Sigmoid colon (tissue), 7 donors: ENCODE results near the gene FAM120B. TPM values are rescaled to one million over a fixed set of nuclear protein-coding genes. Genes with fewer than 3 reads are reported as not detected.

Experiments used
- DNase-seq: peaks from one replicate; pipeline ENCODE4 v3.0.0-alpha.2; 2019
- H3K27ac ChIP-seq, 4 donors: fragments of 200-600 bp; sonication (generic); one replicate each; pipeline ENCODE4 v1.5.1; 2016 to 2019; ENCODE audit warnings: mild to moderate bottlenecking in 1 of 4
- H3K27me3 ChIP-seq, 3 donors: fragments of 200-600 bp; sonication (generic); one replicate each; pipeline ENCODE4 v1.5.1; 2019; ENCODE audit warnings: mild to moderate bottlenecking in 1 of 3
- H3K36me3 ChIP-seq, 4 donors: fragments of 200-600 bp; sonication (generic); one replicate each; pipeline ENCODE4 v1.5.1; 2016 to 2019
- H3K4me1 ChIP-seq, 4 donors: fragments of 200-600 bp; sonication (generic); one replicate each; pipeline ENCODE4 v1.5.1; 2017 to 2019
- H3K4me3 ChIP-seq, 4 donors: fragments of 200-600 bp; sonication (generic); one replicate each; pipeline ENCODE4 v1.5.1; 2017 to 2019; ENCODE audit warnings: mild to moderate bottlenecking in 2 of 4, moderate library complexity in 1 of 4
- H3K9me3 ChIP-seq, 4 donors: fragments of 200-600 bp in 3 of 4; sonication (generic) in 3 of 4; one replicate each; pipeline versions ENCODE4 v1.5.1 to v1.6.1; 2013 to 2019
- EP300 ChIP-seq, 4 donors: sonication (generic); formaldehyde crosslinking; IDR thresholded peaks; one replicate each; pipeline ENCODE4 v1.6.1; 2017; ENCODE audit warnings: antibody characterized with exemption in 4 of 4
- POLR2A ChIP-seq, 2 donors: fragments of 450-650 bp; IDR thresholded peaks; one replicate each; pipeline ENCODE4 v1.6.1; 2016; ENCODE audit warnings: antibody characterized with exemption in 2 of 2, mild to moderate bottlenecking in 2 of 2, moderate library complexity in 2 of 2
- POLR2AphosphoS5 ChIP-seq, 4 donors: sonication (generic); formaldehyde crosslinking; IDR thresholded peaks; one replicate each; pipeline ENCODE4 v1.6.1; 2017; ENCODE audit warnings: antibody characterized with exemption in 4 of 4
- WGBS, 2 donors: extraction: QIAGEN DNeasy Blood & Tissue Kit; methylation state at CpG; one replicate each; pipeline ENCODE4 v1.1.7; 2013; 5-methylcytosine and 5-hydroxymethylcytosine counted together
- intact Hi-C: fragments of 100-400 bp; cut with DNase I; formaldehyde crosslinking; loops from one replicate; pipeline ENCODE4 v1.15.1; 2023
- polyA plus RNA-seq, 3 donors: library from polyadenylated mRNA; stranded (reverse); fragments of 200-250 nt; gene quantifications; one replicate each; pipeline ENCODE4 v1.2.3, GENCODE V29; 2013
- total RNA-seq, 4 donors: library from RNA; depleted of rRNA; stranded (reverse); fragments of >200 nt; gene quantifications; one replicate each; pipeline ENCODE4 v1.1.0, GENCODE V29; 2016
- TF ChIP-seq, protein P1 (sequence below), 4 experiments: fragments of 450-650 bp in 3 of 4; fragments of 200-600 bp in 1 of 4; IDR thresholded peaks; one replicate each; pipeline ENCODE4 v1.5.1; 2016 to 2019; ENCODE audit warnings: antibody characterized with exemption in 4 of 4, mild to moderate bottlenecking in 3 of 4, moderate library complexity in 2 of 4
- donor health status: healthy with polysubstance abuse.
- donor health status: Bipolar disorder and iron deficiency.
- donor health status: healthy.

The FAM120B gene
- total and polyA plus RNA-seq, 7 donors: 5.5 to 55.0 (median 29.6) TPM

DNA sequence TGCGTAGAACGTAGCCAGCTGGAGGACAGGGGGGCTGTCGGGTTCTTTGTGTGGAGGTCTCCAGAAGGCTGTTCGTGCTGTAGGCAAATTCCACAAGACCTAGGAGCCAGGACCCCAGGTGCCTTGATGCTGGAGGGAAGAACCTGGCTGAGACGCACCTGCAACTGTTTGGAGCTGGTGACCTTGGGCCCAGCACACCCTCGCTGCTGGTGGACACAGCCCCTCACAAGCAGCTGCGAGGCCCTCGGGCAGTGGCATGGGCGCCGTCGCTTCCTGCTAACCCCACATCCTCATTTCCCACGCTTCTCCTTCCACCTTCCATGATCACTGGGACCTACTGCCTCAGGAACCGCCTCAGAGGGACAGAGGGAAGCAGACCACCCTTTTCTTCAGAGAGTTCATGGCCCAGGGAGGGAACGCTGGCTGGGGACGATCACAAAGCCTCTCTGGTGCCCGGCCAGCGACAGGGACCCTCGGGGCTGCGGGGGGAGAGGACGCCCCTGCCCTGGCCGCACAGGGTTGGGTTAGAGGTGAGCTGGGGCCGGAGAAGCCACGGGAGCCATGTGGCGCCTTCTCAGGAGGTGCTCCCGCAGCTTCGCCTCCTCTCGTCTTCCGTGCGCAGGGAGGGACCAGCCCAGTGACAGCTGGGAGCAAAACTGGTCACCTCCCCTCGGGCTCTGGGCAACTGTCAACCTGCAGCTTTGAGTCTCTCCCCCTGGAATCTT lies 34.1 kb upstream of the FAM120B start:
- WGBS, 2 donors: 83 to 88% methylated on average over 30 of the region's 30 CpGs
- Histone ChIP-seq H3K4me1 (peaks cover 0 to 10% (median 4%) of the 10 kb centered on the region in 4 donors), H3K27me3 (no peaks in the 10 kb centered on the region), H3K4me3 (peak overlapping the region in 3 of 4 donors; percentile 7 to 32 (median 17)), H3K9me3 (no peaks in the 10 kb centered on the region), H3K27ac (no peak overlapping the region), H3K36me3 (no peaks in the 10 kb centered on the region)
- intact Hi-C loops: no loop called here
- TF ChIP-seq, protein P1, sequence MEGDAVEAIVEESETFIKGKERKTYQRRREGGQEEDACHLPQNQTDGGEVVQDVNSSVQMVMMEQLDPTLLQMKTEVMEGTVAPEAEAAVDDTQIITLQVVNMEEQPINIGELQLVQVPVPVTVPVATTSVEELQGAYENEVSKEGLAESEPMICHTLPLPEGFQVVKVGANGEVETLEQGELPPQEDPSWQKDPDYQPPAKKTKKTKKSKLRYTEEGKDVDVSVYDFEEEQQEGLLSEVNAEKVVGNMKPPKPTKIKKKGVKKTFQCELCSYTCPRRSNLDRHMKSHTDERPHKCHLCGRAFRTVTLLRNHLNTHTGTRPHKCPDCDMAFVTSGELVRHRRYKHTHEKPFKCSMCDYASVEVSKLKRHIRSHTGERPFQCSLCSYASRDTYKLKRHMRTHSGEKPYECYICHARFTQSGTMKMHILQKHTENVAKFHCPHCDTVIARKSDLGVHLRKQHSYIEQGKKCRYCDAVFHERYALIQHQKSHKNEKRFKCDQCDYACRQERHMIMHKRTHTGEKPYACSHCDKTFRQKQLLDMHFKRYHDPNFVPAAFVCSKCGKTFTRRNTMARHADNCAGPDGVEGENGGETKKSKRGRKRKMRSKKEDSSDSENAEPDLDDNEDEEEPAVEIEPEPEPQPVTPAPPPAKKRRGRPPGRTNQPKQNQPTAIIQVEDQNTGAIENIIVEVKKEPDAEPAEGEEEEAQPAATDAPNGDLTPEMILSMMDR (IDR thresholded peaks at IDR 0.05): no peak
- TF ChIP-seq POLR2AphosphoS5 (IDR thresholded peaks at IDR 0.05): no peak
- TF ChIP-seq EP300 (IDR thresholded peaks at IDR 0.05): no peak
- TF ChIP-seq POLR2A (IDR thresholded peaks at IDR 0.05): no peak
- DNase-seq: no peak

DNA sequence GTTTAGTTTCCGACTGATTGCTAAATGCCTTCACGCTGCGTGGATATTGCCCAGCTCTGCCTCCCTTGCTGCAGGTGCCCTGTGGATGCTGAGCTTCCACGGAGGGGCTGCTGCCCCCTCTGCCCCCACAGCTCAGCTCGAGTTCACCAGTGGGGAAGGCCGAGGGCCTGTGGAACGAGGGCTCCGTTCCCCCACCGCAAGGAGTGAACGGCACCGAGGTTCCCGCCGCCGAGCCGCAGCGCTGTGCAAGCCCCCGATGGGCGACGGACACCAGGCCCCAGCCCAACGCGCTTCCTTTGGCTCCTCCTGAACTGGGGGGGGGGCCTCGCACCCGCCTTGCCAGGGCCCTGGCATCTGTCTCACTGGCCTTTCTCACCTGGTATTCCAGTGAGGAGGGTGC lies 33.4 kb upstream of the FAM120B start:
- Histone ChIP-seq H3K36me3 (no peaks in the 10 kb centered on the region), H3K27me3 (no peaks in the 10 kb centered on the region), H3K9me3 (no peaks in the 10 kb centered on the region), H3K4me3 (no peak overlapping the region), H3K4me1 (peaks cover 0 to 10% (median 4%) of the 10 kb centered on the region in 4 donors), H3K27ac (no peak overlapping the region)
- TF ChIP-seq, protein P1 (IDR thresholded peaks at IDR 0.05): no peak
- no peak for TF ChIP-seq POLR2A (IDR thresholded peaks at IDR 0.05)
- TF ChIP-seq EP300 (IDR thresholded peaks at IDR 0.05): no peak
- TF ChIP-seq POLR2AphosphoS5 (IDR thresholded peaks at IDR 0.05): no peak
- WGBS, 2 donors: 94 to 96% methylated on average over 23 of the region's 23 CpGs
- DNase-seq: no peak
- intact Hi-C loops: no loop called here

DNA sequence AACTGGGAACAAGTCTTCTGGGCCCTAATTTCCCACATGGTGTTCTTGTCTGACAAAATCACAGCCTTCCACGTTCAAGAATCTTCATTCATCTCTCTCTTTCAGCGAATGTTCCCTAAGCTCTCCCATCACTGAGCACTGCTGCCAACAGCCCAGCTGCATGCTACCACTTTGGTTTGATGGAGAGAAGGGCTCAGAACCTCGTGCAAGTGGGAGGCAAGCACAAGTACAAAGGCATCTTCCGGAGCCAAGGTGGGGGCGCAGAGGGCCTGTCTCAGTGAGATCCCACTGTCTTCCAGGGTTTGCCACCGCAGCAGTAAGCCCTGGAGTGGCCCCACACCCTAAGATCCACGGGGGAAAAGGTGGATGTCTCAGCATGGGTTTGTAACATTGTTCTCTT lies 32.9 kb upstream of the FAM120B start:
- TF ChIP-seq POLR2AphosphoS5 (IDR thresholded peaks at IDR 0.05) (no peak), EP300 (IDR thresholded peaks at IDR 0.05) (no peak), POLR2A (IDR thresholded peaks at IDR 0.05) (no peak)
- TF ChIP-seq, protein P1 (IDR thresholded peaks at IDR 0.05): no peak
- Histone ChIP-seq H3K27me3 (no peaks in the 10 kb centered on the region), H3K4me1 (peaks cover 0 to 10% (median 4%) of the 10 kb centered on the region in 4 donors), H3K36me3 (no peaks in the 10 kb centered on the region), H3K9me3 (no peaks in the 10 kb centered on the region), H3K4me3 (no peak overlapping the region), H3K27ac (no peak overlapping the region)
- intact Hi-C loops: no loop called here
- no peak for DNase-seq
- WGBS, 2 donors: 79% methylated on average over 7 of the region's 7 CpGs

DNA sequence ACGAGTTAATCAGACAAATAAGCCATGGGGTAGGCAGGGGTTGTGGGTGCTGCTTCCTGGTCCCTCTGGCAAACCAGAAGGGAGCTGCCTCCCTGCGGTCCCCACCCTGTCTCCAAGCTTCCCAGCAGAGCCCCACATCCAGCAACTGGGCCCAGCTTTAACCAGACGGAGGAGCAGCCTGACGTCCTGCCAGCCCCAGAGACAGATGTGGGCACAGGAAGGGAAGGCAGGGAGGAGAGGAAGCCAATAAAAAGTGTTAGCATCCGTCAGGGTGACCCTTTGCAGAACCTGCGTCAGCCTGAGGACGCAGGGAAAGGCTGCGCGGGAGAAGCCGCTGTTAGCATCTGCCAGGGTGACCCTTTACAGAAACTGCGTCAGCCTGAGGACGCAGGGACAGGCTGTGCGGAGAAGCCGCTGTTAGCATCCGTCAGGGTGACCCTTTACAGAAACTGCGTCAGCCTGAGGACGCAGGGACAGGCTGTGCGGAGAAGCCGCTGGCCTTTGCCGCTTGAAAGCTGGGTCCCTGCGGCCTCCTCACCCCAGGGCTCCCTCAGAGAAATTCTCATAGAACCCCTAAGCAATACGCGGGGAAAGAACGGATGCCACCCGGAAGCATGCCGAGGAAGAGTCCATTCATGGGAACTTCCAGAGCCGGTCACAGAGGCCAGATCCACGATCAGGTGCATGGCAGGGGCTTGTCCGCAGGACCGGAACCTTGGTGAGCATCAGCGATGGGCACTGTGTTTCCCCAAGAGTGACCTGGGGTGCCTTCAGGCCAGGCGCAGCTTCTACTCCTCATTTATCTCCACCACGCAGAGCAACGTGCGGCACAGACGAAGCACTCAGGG lies 31.6 kb upstream of the FAM120B start:
- no peaks in the 10 kb centered on the region for H3K36me3 ChIP-seq
- TF ChIP-seq POLR2AphosphoS5 (IDR thresholded peaks at IDR 0.05) (no peak), POLR2A (IDR thresholded peaks at IDR 0.05) (no peak), EP300 (IDR thresholded peaks at IDR 0.05) (no peak)
- TF ChIP-seq, protein P1 (IDR thresholded peaks at IDR 0.05): no peak
- H3K9me3 ChIP-seq: no peaks in the 10 kb centered on the region
- no peaks in the 10 kb centered on the region for H3K27me3 ChIP-seq
- H3K4me3 ChIP-seq: no peak overlapping the region
- H3K4me1 ChIP-seq: peaks cover 0 to 3% (median 1%) of the 10 kb centered on the region in 4 donors
- WGBS, 2 donors: 92 to 93% methylated on average over 36 of the region's 36 CpGs
- H3K27ac ChIP-seq: no peak overlapping the region
- intact Hi-C loops: no loop called here
- peak; percentile 48 for DNase-seq
